ENCODE results near the gene SLC35F4. TPM values are rescaled to one million over a fixed set of nuclear protein-coding genes. Genes with fewer than 3 reads are reported as not detected.
"Not testable (repeated sequence)": the region's sequence is repeated elsewhere in the genome, so short reads cannot be mapped to it uniquely, and the experiment has no call there.

SLC35F4 gene
- total RNA-seq, 1 experiment from 2014 or later: not detected

DNA sequence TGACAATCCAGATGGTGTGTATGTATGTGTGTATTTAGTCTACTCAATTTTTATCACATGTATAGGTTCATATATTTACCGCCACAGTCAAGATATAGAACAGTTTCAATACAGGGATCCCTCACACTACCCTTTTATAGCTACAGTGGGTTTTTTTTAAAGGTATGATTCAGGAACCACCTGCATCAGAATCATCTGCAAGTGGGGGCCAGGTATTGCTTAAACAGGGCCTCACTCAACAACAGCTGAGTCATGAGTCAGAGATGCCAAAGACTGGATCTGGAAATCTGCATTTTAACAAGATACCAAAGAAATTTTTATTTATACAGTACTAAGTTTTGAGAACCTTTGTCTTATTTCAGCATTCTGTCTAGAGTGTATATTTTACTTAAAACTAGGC, 117.6 kb downstream of the SLC35F4 start:
- in situ Hi-C loops (cut with HindIII; ENCODE audit: low pct_unique_long_range_greater_than_20kb, low sequenced_read_pairs): no loop called here
- DNase-seq (ENCODE audit: low read depth): no peak

DNA sequence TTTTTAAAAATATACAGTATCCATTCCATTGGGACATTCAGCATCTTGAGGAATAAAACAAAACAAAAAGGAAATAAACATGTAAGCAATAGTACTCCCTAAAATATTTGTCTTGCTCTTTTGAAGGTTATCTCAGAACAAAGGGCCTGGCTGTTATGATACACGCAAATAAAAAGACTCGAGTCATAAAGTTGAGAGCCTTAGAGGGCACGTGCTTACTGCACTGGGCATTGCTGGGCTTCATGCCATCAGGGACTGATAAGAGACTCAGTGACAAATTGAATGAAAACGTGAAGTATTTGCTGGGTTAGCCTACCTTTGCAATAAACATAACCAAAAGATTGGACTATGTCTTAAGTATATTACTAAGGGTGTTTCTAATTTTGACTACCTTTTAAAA, 118.9 kb downstream of the SLC35F4 start:
- in situ Hi-C loops (cut with HindIII; ENCODE audit: low pct_unique_long_range_greater_than_20kb, low sequenced_read_pairs): no loop called here
- DNase-seq (ENCODE audit: low read depth): no peak

DNA sequence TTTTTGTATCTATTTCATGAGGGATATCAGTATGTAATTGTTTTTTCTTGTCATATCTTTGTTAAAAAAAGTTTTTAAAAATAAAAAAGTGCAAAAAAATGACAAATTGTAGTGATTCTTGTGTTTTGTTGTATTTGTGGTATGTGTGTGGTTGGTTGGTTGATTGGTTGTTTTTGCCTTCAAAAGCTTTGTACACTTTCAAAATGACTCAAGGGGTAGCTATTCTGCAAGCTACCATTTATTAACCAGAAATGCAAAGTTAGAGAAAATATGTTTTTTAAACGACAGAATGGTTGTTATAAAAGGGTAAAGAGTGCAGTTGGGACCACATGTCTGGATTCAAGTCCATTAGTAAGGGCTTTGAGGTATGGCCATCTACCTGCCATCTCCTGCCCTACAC, 119.3 kb downstream of the SLC35F4 start:
- no peak for DNase-seq (ENCODE audit: low read depth)
- in situ Hi-C loops (cut with HindIII; ENCODE audit: low pct_unique_long_range_greater_than_20kb, low sequenced_read_pairs): no loop called here

DNA sequence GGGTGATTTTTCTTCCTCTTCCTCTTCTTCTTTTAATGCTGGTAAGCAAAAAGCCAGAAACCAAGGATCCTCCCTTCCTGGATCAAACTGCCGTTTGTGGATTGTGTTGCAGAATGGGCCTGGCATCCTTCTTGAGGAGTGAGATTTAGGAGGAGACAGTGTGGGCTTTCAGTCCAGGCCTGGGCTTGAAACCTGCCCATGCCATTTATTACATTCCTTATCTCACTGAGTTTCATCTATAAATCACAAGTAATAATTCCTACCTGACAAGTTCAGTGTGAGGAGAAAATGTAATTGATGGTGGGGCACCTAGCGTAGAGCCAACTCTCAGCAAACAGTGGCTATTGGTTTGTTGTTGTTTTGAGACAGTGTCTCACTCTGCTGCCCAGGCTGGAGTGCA, 126.4 kb downstream of the SLC35F4 start:
- in situ Hi-C loops (cut with HindIII; ENCODE audit: low pct_unique_long_range_greater_than_20kb, low sequenced_read_pairs): no loop called here
- no peak for DNase-seq (ENCODE audit: low read depth)

DNA sequence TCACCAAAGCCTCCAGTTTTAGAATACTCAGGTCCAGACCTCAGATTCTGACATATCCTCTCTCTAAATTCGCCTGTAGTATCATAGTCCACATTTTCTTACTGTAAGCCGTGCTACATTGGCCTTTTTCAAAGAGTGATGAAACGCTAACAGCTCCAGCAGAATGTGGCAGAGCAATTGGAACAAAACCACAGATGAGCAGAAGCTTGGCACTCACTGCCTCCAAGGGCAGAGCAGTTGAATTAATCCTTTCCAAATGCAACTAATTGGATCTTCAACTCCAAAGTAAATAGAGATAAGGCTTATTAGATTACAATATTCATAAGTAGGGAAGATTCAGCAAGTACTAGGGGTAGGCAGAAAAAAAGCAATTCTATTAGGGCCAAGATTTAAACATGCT, 128.3 kb downstream of the SLC35F4 start:
- in situ Hi-C loops (cut with HindIII; ENCODE audit: low pct_unique_long_range_greater_than_20kb, low sequenced_read_pairs): no loop called here
- no peak for DNase-seq (ENCODE audit: low read depth)

DNA sequence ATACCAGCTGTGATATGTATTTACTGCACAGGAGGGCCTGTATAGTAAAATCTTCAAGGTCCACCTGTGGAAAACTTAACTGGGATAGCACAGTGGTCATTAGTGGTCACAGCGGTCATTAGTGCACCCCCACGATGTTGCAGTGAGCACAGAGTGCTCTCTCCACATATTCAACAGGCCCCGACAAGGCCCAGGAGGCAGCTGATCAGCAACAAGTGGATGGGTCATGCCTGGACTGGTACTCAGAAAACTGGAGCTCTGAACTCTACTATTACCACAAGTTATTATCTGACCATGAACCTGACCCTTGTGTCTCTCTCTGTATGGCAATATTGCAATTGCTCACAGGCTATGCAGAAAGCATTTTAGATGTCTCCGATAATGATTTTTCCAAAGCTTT, 129.5 kb downstream of the SLC35F4 start:
- in situ Hi-C loops (cut with HindIII; ENCODE audit: low pct_unique_long_range_greater_than_20kb, low sequenced_read_pairs): no loop called here
- no peak for DNase-seq (ENCODE audit: low read depth)

DNA sequence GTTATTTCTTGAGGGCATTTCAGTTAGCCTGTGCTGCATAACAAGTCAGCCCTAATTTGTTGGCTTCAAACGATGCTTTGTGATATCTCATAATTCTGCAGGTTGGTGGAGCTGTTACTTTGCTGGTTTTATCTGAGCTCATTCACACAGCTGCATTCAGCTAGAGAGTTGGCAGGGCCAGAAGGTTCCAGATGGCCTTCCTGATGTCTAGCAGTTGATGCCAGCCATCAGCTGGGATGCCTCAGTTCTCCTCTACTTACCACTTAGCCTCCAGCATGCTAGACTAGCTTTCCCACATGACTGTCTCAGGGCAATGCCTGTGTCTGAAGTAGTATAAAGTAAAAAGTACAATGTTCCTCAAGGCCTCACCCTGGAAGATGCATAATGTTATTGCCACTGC, 130.6 kb downstream of the SLC35F4 start:
- in situ Hi-C loops (cut with HindIII; ENCODE audit: low pct_unique_long_range_greater_than_20kb, low sequenced_read_pairs): no loop called here
- no peak for DNase-seq (ENCODE audit: low read depth)

DNA sequence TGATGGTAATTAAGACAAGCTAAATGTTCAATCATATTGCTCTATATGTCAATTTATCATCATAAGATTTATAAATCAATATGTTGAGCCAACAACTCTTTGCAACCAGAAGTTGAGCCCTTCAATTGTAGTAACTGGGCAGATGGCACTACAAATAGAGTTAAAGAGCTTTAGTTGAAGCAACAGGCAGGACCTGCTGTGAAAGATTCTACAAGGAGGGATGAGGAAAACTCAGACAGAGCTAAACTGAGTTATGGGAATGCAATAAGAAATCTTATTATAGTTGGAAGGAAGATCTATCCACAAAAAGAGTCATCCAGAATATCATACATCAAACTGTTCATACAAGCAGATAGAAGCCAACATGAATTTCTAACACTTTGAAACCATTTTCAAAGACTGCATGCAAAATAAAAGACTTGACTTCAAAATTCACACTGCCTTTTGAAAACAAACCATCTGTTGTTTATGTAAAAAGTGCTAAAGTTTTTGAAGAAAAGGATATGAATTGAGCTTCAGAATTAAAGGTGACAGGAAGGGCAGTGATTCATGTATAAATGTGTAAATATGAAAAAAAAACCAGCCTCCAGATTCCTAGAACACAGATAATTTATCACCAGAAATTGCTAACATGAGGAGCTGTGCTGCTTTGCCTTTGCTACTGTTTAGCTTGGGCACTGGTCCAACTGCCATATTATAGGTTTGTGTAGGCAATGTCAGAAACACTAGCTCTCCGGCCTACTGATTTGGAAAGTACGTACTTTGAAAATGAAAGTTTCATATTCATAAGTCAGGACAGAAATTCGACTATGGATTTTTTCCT, 133.2 kb downstream of the SLC35F4 start:
- no peak for DNase-seq (ENCODE audit: low read depth)
- in situ Hi-C loops (cut with HindIII; ENCODE audit: low pct_unique_long_range_greater_than_20kb, low sequenced_read_pairs): no loop called here

DNA sequence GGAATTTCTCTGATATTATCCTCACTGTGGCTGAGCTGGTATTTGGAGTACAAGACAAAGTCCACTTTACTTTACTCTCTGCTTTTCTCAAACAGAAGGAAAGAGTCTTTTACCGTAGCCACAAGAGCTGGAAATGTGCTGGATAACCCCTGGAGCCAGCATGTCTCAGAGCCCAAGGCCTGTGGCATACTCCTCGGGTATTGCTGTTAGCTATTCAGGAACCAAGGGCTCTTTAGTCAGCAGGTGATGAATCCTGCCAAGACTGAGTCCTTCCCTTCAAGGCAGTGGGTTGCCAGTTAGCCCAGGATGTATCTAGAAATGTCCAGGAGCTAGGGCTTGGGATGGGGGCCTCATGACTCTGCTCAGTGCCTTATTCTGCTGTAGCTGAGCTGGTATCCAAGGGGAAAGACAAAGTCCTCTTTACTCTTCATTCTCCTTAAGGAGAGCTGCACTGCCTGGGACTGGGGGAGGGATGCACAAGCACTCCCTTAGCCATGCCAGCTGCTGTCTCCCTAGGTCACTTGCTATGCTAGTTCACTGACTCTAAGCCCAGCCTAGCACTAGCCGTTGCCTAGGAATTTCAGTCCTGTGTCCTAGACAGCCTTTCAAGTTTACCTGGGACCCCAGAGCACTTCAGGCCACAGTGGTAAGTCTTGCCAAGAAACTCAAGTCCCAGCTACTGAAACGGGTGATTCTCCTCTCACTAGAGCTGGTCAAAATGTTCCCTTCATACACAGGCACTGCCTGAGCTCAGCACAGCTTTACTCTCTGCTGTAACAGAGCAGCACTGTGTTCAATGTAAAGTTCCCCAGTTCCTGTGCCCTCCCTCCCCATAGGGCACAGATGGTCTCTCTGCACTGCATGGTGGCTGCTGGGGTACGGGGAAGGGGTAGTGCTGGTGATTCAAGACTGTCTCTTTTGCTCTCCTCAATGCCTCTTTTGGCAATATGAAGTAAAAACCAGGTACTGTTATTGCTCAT, 136.4 kb downstream of the SLC35F4 start:
- in situ Hi-C loops (cut with HindIII; ENCODE audit: low pct_unique_long_range_greater_than_20kb, low sequenced_read_pairs): no loop called here

DNA sequence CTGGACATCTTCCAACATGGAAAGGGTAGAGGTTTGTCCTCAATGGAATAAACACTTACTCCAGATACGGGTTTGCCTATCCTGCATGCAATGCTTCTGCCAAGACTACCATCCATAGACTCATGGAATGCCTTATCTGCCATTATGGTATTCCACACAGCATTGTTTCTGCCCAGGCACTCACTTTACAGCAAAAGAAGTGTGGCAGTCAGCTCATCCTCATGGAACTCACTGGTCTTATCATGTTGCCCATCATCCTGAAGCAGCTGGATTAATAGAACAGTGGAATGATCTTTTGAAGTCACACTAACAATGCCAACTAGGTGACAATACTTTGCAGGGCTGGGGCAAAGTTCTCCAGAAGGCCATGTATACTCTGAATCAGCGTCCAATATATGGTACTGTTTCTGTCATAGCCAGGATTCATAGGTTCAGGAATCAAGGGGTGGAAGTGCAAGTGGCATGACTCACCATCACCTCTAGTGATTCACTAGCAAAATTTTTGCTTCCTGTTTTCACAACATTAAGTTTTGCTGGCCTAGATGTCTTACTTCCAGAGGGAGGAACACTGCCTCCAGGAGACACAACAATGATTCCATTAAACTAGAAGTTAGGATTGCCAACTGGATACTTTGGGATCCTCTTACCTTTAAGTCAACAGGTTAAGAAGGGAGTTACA, 140.4 kb downstream of the SLC35F4 start:
- DNase-seq (ENCODE audit: low read depth): peak; percentile 77
- in situ Hi-C loops (cut with HindIII; ENCODE audit: low pct_unique_long_range_greater_than_20kb, low sequenced_read_pairs): no loop called here

More for the DNA sequence above, 136.4 kb downstream of the SLC35F4 start:
- no peak for DNase-seq (ENCODE audit: low read depth)

DNA sequence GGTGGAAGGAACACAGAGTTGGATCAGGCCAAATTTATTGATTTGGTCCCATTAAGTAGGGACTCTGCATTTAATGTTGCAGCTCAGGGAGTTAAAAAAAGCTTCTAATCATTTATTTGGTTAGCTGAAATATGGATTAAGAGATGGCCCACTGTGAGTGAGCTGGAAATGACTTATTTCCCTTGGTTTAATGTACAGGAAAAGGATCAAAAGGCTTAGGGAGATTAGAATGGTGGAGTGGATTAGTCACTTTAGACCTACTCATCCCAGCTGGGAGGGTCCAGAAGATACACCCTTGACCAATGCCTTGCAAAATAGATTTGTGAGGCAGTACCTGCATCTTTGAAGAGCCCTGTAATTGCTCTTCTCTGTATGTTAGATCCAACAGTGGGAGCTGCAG, 143.8 kb downstream of the SLC35F4 start:
- DNase-seq (ENCODE audit: low read depth); in situ Hi-C loops (cut with HindIII; ENCODE audit: low pct_unique_long_range_greater_than_20kb, low sequenced_read_pairs): not testable (repeated sequence)

DNA sequence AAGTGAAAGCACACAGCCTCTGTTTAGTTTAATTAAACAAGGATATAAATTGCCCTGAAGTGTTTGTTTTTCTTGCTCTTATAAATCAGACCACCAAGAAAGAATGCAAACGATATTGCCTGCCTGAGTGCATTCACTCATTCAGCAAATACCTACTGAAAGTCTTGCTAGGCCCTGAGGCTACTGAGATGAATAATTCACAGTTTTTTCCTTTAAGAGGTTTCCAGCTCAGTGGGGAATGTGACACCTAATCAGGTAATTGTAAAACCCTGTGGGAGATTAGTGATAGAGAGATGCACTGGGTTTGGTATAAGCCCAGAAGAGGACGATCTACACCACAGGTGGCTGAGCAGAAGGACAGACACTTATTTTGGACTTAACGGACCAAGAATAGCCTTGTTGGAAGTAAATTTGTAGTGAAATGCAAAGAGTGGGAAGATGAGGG, 151.4 kb downstream of the SLC35F4 start:
- in situ Hi-C loops (cut with HindIII; ENCODE audit: low pct_unique_long_range_greater_than_20kb, low sequenced_read_pairs): no loop called here
- peak; percentile 80 for DNase-seq (ENCODE audit: low read depth)

DNA sequence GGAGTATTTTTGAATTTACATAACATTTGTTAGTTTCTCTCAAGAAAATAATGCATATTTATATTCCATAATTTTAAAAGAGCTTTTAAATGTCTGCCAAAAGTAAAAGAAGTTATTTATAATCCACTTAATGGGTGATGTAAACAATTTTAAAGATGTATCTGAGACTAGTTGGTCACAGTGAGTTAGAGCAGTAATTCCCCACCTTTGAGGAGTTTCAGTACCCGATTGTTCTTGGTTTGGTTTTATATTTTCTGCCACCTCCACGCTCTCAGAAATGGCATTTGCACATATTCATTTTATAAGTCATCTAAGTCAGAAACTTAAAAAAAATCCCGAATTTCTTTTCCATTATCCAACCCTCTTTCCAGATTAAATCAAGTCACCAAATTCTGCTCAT, 153.2 kb downstream of the SLC35F4 start:
- in situ Hi-C loops (cut with HindIII; ENCODE audit: low pct_unique_long_range_greater_than_20kb, low sequenced_read_pairs): no loop called here
- no peak for DNase-seq (ENCODE audit: low read depth)

DNA sequence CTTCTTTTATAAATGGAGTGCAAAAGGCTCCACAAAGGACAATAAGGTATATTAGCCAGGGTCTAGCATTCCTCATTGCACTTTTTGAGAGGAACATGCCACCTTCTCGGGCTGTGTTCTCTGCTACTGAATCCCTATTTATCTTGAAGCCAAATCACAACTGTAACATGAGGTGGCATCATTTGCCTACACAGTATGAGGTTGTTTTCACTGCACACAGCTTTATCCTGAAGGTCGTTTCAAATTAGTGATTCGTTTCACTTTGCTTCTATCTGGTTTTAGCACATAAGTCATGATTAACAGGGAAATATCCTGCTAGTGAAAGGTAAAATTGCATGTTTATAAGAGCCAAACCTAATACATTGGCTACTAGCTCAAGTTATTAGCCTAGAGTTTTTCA, 153.8 kb downstream of the SLC35F4 start:
- no peak for DNase-seq (ENCODE audit: low read depth)
- in situ Hi-C loops (cut with HindIII; ENCODE audit: low pct_unique_long_range_greater_than_20kb, low sequenced_read_pairs): no loop called here

DNA sequence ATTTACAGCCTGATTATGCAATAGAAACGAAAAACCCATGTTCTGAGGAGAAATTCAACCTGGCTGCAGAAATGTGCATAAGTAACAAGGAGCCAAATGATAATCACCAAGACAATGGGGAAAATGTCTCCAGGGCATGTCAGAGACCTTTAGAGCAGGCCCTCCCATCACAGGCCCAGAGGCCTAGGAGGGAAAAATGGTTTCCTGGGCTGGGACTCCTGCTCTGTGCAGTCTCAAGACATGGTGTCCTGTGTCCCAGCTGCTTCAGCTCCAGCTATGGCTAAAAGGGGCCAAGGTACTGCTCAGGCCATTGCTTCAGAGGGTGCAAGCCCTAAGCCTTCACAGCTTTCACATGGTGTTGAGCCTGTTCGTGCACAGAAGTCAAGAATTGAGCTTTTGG, 156.0 kb downstream of the SLC35F4 start:
- no peak for DNase-seq (ENCODE audit: low read depth)
- in situ Hi-C loops (cut with HindIII; ENCODE audit: low pct_unique_long_range_greater_than_20kb, low sequenced_read_pairs): no loop called here

DNA sequence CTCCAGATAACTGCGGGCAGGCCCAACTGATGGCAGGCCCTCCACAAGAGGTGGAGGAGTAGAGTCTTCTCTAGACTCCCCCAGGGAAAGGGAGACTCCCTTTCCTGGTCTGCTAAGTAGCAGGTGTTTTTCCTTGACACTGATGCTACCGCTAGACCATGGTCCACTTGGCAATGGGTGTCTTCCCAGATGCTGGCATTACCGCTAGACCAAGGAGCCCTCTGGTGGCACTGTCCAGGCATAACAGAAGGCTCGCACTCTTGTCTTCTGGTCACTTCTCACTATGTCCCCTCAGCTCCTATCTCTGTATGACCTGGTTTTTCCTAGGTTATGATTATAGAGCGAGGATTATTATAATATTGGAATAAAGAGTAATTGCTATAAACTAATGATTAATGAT, 156.8 kb downstream of the SLC35F4 start:
- in situ Hi-C loops (cut with HindIII; ENCODE audit: low pct_unique_long_range_greater_than_20kb, low sequenced_read_pairs); DNase-seq (ENCODE audit: low read depth): not testable (repeated sequence)

DNA sequence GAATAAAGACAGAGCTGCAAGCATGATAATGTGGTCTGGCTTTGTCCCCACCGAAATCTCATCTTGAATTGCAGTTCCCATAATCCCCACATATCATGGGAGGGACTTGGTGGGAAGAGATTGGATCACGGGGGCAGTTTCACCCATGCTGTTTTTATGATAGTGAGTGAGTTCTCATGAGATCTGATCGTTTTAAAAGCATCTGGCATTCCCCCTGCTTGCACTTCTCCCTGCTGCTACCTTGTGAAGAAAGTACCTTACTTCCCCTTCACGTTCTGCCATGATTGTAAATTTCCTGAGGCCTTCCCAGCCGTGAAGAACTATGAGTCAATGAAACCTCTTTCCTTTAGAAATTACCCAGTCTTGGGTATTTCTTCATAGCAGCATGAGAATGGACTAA, 158.7 kb downstream of the SLC35F4 start:
- DNase-seq (ENCODE audit: low read depth): no peak
- in situ Hi-C loops (cut with HindIII; ENCODE audit: low pct_unique_long_range_greater_than_20kb, low sequenced_read_pairs): no loop called here

DNA sequence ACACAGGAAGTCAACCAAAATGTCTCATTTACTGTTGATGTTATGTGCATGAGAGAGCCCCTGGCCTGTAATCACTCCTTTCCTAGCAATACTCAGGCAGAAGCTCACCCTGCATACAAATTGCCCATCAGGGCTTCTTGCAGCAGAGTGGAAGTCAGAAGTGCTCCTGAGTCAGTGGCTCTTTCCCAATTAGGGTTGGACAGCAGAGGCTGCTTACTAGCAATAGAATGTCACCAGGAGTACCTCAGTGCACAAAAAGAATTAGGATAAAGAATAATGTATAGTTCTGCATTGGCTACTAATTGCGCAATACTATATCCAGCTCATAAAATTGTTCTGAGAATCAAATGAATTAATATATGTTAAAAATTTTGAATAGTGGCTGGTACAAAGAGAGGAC, 161.1 kb downstream of the SLC35F4 start:
- in situ Hi-C loops (cut with HindIII; ENCODE audit: low pct_unique_long_range_greater_than_20kb, low sequenced_read_pairs): no loop called here
- no peak for DNase-seq (ENCODE audit: low read depth)

DNA sequence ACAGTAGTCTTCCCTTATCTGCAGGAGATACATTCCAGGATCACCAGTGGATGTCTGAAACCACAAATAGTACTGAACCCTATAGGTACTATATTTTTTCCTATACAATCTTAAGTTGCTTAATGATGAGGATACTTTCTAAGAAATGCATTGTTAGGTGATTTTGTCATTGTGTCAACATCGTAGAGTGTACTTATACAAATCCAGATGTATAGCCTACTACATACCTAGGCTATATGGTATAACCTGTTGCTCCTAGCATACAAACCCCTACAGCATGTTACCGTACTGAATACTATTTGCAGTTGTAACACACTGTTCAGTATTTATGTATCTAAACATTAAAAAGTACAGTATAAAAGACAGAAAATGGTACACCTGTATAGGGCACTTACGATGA, 165.9 kb downstream of the SLC35F4 start:
- DNase-seq (ENCODE audit: low read depth): no peak
- in situ Hi-C loops (cut with HindIII; ENCODE audit: low pct_unique_long_range_greater_than_20kb, low sequenced_read_pairs): no loop called here

Data from Caki2 (cell line).